GM19463 (cell line): ENCODE results near the gene FBN3.
A peak's percentile ranks its signal among the peaks of the same experiment; 100 is the strongest.
"Not testable (repeated sequence)": the region's sequence is repeated elsewhere in the genome, so short reads cannot be mapped to it uniquely, and the experiment has no call there.

ENCODE experiments used
- ATAC-seq: cut with Tn5 transposase; IDR thresholded peaks from one replicate; pipeline ENCODE4 v1.9.1; 2021; ENCODE audit warnings: mild to moderate bottlenecking, moderate library complexity; ENCODE audit not compliant: unreplicated experiment

Gene FBN3

DNA sequence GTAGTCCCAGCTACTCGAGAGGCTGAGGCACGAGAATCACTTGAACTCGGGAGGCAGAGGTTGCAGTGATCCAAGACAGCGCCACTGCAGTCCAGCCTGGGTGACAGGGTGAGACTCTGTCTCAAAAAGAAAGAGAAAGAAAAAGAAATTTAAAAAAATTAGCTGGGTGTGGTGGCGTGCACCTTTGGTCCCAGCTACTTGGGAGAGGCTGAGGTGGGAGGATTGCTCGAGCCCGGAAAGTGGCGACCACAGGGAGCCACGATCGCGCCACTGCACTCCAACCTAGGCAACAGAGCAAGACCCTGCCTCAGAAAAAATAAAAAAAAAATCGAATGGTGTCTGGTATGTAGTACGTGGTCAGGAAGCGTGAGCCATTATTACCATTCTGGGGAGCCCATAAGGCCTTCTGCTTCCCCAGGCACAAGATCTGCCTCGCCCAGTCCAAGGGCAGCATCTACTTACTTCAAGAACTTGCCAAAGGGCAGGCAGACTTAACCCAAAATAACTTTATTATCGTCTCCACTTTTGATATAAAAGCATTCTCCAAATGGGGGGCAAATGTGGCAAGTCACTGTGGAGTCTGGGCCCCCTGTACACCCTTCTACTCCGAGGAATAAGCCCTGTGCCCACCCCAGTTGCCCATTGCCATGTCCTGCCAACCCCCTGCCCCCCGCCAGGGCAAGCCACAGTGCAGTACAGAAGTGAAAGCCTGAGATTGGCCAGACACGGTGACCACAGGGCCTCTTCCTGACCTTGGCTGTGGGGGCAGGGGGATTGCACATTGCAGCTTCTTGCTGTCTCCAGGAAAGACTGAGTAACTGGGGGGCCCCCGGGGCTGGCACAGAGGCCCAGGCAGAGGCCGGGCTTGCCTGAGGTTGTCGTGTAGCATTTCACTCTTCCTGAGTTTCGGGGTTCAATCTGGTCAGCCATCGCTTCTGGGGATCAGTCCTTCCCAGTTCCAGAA is 84.2 kb downstream of the FBN3 start:
- ATAC-seq, result no peak

DNA sequence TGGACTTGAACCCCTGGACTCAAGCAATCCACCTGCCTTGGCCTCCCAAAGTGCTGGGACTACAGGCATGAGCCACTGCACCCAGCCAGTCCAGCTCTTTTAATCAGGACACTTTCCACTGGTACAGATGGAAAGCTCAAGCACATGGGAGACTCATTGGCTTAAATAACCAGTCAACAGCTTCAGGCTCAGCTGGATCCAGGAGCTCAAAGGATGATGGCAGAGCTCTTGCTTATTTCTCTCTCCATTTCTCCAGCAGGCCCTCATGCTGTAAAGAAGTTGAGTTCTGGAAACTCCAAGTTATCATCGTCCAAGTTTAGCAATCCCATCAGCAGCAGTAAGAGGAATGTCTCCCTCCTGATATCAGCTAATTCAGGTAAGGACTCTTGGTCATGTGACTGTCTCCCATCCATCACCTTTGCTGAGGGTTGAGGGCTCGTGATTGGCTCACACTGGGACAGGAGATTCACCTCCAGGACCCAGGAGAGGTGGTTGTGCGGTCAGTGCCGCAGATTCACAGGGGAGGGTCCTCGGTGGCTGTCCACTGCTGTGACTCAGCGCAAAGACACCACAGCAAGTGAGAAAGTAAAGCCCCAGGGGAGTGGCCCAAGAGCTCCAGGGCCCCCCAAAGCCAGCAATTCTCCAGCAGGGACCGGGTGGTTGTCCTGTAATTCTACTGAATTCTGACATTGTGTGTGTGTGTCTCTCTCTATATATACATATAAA is 91.7 kb downstream of the FBN3 start:
- no peak for ATAC-seq

DNA sequence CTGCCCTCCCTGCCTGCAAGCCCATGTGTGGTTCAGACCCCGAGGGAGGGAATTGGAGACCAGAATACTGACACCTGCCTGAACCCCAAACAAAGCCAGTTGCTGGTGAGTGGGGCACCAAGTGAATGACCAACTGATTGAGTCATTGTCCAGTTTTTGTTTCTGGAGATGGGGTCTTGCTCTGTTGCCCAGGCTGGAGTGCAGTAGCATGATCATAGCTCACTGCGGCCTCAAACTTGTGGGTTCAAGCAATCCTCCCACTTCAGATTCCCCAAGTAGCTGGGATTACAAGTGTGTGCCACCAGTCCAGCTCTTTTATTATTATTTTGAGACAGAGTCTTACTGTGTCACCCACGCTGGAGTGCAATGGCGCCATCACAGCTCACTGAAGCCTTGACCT is 92.9 kb downstream of the FBN3 start:
- no peak for ATAC-seq

DNA sequence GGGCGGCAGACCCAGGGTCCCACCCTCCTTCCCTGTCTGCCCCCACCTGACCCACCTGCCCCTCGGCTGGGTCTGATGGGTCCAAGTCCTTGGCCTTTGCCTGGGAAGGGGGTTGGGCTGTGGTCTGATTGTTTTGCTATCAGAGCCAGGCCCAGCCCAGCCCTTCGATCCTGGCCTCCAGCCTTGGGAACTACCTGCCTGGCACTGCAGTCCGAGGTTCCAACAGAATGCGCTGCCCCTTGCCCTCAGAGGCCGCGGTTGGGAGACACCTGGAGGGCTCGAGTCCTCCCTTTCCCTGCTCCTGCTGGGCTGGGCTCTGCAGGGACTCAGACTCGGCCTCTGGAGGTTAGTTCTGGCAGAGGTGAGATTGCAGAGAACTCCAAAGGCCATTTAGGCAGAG is 95.2 kb downstream of the FBN3 start:
- ATAC-seq, result no peak

DNA sequence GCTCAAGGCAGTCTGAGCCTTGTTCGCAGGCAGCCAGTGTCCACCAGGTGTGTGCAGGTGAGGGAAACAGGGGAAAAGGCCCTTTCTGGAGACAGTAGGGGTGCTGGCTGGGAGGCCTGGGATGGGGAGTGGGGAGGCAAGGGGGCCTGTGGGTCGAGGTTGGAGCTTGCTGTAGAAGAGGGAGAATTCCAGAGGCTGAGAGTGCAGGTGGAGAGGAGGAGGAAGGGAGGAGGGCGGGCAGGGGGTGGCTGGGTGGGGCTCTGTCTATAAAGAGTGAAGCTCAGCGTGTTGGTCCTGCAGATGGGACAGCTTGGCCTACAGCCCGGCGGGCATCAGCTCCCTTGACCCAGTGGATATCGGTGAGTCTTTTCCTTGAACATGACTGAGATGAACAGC is 96.9 kb downstream of the FBN3 start, which contains the start of gene CCL25:
Gene CCL25, plus strand, starts transcription at position 297 of the 396 bp plus-strand sequence. CDS start 290 bp downstream, outside the sequence.
- no peak for ATAC-seq

DNA sequence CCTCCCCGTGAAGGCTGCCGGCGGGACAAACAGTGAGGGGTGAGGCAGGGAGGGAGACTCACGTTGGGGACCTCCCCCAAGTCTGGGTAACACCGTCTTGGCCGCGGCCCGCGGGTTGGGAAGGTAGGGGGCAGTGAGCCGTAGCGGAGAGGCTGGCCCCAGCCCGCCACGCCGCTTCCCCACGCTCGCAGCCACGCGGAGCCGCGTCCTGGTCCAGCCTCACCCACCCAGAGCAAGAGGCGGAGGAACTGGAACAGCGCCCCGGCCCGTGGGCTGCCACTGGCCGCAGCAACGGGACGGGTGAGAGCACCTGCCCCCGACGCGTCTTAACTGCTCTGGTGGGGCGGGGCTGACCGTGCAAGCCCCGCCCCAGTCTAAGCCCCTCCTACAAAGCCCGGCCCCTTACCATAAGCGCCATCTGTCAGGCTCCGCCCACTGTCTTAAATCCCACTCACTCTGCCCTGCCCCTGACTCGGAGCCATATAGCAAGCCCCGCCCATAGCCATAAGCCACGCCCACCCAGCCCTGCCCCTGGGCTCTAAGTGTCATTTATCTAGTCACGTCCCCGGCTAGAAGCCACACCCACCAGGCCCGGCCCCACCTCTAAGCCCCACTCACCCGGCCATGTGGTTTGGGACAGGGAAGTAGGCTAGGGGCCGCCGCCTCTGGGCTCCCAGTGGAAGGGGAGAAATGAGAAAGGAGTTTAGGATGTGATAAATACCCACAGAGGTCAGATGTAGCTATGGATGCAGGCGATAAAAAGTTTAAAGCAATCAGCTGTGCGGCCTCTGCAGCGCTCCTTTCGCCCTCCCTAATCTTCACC is 98.9 kb downstream of the FBN3 start:
- peak; percentile 82 for ATAC-seq

DNA sequence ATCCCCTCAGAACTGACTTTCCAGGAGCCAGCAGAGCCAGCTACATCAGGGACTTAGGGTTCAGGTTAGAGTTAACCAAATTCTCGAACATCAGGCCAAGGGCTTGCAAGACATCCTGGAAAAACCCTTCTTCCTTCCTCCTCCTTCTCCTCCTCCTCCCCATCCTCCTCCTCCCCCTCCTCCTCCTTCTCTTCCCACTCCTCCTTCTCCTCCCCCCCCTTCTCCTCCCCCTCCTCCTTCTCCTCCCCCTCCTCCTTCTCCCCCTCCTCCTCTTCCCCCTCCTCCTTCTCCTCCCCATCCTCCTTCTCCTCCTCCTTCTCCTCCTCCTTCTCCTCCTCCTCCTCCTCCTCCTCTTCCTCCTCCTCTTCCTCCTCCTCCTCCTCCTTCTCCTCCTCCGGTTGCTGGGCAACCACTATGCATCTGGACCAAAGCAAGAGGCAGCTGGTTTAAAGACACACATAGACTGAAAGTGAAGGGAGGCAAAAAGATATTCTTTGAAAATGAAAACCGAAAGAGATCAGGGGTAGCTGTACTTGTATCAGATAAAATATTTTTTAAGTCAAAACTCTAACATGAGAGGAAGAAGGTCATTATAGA is 102.7 kb downstream of the FBN3 start:
- ATAC-seq, result no peak

DNA sequence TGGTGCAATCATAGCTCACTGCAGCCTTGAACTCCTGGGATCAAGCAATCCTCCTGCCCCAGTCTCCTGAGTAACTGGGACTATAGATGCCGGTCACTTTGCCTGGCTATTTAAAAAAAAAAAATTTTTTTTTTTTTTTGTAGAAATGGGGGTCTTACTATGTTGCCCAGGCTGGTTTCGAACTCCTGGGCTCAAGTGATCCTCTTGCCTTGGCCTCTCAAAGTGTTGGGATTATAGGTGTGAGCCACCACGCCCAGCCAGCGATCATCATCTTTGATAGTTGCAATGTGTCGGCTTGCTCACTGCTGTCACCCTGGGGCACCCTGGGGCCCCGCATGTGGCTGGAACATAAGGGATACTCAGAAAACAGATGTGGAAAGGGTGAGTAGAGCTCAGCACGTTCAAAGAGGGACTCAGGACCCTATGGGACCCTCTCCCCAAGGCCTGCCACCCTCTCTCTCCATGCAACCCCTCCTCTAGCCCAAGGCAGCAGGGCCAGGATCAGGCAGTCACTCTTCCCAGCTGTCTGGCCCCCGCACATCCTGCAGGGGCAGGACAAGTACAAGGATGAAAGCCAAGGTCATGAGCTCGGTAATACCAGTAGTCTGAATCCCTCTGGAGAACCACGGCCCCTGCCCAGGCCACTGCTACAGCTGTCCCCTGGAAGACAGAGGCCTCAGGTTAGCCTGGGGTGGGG is 103.4 kb downstream of the FBN3 start:
- no peak for ATAC-seq

DNA sequence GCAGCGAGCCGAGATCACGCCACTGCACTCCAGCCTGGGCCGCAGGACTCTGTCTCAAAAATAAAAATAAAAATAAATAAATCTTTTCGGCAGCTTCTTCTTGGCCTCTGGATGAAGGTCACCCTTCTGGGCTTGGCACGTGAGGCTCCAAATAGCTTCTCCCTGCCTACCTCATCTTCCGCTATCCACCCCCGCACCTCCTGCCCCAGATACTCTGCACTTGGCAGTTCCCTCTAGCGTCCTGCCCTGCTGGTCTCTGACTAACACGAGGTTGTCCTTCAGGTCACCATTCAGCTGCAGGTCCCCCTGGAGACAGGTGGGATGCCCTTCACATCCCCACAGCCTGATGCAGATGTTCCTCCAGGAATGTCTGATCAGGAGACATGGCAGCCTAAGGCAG is 105.4 kb downstream of the FBN3 start:
- no peak for ATAC-seq

DNA sequence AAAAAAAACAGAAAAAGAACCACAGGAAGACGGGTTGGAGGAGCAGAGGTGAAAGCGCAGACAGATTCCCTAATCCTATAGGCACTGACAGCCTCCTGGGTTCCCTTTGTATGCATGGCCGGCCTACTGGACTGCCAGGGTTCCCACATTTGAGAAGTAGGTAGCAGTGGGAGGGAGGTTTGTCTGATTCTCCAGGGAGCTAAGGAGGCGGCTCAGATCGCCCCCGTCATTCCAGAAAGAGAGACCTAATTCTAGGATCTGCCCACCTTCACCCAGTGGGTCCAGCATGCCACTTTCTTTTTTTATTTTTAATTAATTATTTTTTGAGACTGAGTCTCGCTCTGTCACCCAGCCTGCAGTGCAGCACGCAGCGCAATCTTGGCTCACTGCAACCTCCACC is 106.5 kb downstream of the FBN3 start:
- ATAC-seq, result no peak

DNA sequence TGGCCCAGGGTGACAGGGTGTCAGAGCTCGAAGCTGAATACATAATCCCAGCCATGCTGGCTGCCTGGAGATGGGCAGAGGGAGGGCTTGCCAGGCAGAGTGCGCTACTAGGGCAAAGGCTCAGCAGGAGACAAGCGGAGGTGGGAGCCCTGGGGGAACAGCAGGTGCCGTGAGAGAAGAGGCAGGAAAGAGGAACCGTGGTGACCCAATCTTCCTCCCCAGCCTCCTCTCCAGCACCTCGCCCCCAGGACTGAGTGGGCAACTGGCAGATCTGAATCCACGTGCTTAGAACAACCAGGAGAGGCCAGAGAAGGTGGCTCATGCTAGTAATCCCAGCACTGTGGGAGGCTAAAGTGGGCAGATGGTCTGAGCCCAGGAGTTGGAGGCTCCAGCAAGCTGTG is 107.9 kb downstream of the FBN3 start:
- no peak for ATAC-seq

DNA sequence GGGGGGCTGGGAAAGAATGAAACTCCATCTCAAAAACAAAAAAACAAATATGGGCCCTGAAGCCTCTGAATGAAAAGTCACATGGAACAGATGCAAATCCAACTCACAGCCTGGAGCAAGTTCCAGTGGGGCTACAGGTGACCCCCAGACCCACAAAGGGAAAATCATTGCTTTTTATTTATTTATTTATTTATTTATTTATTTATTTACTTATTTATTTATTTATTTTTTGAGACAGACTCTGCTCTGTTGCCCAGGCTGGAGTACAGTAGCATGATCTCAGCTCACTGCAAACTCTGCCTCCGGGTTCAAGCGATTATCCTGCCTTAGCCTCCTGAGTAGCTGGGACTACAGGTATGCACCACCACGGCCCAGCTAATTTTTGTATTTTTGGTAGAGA is 110.2 kb downstream of the FBN3 start:
- no peak for ATAC-seq

DNA sequence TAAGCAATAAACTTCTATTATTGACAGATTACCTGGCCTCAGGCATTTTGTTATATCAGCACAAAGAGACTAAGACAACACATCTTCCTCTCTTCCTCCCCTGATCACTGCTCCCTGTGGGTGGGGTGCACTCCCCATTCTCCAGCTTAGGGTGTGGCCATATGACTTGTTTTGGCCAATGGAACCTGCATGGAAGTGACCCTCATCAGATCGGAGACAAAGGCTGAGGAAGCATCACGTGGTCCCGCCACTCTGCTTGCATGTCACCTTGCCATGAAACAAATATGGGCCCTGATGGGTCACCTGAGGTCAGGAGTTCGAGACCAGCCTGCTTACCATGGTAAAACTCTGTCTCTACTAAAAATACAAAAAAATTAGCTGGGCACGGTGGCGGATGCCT is 110.6 kb downstream of the FBN3 start:
- no peak for ATAC-seq

DNA sequence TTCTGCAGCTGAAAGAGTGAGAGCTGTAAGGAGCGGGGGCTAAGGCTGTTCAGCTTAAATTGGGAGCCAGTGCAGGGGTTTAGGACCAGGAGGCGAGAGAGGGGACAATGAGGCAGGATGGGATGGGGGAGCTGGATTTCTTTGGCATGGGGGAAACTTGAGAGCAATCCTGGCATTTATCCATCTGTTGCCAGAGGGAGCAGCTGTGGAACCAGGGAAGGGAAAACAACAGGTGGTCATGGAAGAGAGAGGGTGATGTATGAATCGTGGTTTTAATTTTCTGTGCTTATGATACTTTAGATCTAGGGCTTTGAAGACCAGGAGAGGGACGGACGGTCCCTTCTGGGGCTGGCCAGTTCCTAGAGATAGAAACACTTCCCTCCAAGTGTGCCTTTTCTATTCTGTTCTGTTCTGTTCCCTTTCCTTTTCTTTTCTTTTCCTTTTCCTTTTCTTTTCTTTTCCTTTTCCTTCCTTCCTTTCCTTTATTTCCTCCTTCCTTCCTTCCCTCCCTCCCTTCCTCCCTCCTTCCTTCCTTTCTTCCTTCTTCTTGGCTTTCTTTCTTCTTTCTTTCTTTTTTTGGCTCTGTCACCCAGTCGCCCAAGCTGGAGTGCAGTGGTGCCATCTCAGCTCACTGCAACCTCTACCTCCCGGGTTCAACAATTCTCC is 112.8 kb downstream of the FBN3 start:
- no peak for ATAC-seq

DNA sequence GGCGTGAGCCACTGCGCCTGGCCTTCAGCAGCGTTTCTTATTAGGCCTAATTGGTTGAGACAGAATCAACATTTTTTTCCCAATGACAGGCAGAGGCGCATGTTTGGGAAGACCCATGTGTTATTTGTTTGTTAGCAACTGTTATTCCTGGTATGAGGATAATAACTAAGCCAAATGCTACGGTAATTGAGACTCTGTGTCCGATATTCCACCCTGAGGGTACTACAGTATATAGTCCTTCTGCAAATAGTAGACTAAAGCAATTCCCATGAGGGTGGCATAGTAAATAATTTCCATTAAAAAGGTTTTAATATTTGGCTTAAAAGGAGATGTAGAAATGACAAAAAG is 115.2 kb downstream of the FBN3 start:
- no peak for ATAC-seq

DNA sequence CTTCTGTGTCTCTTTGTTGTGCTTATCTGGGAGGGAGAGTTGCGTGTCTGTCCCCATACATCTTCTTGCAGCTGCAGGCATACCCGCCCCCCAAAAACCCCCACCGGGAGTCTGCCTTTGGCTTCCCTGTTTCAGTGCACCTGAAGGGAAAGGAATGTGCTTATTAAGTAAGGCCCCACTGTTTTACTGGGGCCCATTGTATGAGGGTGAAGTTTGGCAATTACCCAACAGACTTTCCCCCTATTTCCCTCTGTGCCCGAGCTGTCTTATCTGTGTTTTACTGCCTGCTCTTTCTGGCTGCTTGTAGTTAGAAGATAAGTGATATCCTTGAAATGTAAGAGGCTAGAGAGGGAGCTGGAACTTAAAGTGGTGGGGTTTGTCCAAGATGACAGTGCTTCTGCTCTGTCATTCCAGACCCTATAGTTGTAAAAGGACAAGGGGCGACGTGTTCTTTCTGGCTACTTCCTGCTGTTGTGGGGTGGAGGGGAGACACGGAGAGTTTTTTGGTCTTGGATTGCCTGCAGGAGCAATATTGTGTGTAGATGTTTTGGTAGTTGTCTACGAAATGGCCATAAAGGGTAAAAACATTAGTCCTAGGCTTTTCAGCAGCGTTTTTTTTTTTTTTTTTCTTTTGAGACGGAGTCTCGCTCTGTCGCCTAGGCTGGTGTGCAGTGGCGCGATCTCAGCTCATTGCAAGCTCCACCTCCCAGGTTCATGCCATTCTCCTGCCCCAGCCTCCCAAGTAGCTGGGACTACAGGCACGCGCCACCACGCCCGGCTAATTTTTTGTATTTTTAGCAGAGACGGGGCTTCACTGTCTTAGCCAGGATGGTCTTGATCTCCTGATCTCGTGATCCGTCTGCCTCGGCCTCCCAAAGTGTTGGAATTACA is 115.9 kb downstream of the FBN3 start:
- not testable (repeated sequence) for ATAC-seq

DNA sequence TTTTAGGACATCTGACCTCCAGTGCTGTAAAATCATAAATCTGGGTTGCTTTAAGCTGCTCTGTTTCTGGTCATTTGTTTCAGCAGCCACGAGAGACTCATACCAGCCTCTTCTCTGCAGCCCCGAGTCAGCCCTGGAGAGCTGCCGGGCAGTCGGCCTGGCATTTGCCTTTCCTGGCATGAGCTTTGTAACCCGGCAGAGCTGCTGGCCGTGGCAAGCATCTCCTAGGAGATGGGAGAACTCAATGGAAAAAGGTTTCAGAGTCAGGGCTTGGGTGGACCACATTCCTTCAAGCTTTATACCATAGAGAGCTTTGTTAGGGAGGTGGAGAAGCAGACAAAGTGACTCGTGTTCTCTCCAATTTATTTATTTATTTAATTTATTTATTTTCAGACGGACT is 118.4 kb downstream of the FBN3 start:
- no peak for ATAC-seq

DNA sequence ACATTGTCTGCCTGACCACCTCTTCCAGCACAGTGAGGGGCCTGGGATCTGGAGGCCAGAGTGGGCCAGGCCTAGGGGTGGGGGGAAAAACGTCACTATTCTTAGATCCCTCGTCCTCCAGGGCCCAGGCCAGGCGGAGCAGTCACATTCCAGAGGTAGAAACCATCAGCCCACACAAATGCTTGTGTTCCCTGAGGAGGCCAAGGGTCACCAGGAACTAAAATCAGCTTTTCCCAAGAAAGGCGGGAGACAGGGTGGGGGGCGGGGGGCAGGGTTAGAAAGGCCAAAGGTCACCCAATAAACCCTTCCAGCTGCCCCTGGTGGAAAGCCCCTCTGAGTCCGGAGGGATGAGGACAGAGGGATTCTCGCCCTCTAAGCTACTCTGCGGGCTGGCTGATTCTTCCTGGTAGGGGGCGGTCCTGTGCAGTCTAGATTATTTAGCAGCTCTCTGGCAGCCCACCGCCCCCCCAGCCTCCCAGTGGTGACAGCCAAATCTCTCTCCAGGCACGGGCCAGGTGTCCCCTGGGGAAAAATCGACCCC is 120.4 kb downstream of the FBN3 start:
- no peak for ATAC-seq
